Right kidney (tissue), 1 donor: ENCODE measurements around the gene ZNFX1.

Source experiments
- DNase-seq: peaks from one replicate; pipeline ENCODE4 v3.0.0-alpha.2; 2016

ZNFX1 gene

DNA sequence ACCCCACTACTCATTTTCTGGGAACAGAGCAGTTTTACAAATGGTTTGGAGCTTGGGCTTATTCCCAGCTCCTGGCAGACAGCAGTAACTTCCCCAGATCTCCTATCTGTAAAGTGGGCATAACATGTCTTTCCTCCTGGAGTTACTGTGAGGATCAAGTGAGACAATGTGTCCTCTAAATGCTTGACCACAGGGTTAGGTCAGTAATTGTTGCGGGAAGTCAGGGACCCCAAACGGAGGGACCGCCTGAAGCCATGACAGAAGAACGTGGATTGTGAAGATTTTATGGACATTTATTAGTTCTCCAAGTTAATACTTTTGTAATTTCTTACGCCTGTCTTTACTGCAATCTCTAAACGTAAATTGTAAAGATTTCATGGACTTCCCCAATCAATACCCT, 15.3 kb upstream of the ZNFX1 start:
- no peak for DNase-seq

DNA sequence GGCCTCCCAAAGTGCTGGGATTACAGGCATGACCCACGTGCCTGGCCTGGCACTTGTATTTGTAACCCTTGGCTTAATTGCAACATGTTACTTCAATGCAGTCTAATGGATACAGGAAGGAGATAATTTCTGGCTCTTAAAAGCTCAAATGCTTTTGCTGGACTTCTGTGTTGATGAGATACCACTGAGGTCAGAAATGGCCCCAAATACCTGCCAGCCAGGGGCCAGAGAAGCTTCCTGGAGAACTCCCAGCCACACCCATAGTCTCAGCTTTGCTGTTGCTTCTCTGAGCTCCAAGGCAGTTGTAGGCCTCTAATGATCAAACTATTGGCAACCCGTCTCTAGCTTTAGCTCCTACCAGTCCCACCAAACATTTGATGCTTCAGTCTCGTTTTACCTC, 14.2 kb upstream of the ZNFX1 start:
- no peak for DNase-seq

DNA sequence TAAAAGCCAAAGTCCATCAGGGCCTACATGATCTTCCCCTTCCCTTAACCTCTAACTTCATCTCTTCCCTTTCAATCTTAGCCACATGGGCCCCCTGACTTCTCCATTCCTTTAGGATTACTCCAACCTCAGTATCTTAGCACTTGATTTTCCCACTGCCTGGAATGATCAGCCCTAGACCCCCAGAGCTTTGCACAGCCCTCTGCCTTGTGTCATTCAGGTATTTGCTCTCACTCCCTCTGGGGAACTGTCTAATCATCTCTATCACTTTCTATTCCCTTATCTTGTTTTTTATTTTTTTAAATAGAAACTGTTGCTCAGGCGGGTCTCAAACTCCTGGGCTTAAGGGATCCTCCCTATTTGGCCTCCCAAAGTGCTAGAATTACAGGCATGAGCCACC, 13.3 kb upstream of the ZNFX1 start:
- DNase-seq, result no peak

DNA sequence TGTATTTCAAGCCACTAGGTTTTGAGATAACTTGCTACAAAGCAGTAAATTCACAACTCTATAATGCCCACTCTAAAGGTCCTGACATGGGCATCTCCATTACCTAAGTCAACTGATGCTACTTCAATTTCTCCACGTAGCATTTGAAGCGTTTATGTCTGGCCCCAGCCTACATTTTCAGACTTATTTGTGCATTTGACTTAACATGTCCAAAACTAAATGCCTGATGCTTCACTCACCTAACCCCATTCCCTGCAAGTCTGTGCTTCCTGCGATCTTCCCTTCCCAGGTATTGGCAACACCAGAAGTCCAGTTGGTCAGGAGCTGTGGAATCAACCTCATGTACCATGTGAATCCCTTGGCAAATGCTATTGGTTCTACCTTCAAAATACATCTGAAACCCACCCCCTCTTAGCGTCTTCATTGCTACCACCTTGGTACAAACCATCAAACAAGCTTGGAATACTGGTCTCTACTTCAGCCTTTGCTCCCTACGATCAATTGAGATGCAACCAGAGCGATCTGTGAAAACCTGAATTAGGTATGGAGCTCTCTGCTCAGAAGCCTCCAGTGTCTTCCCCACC, 12.8 kb upstream of the ZNFX1 start:
- no peak for DNase-seq

DNA sequence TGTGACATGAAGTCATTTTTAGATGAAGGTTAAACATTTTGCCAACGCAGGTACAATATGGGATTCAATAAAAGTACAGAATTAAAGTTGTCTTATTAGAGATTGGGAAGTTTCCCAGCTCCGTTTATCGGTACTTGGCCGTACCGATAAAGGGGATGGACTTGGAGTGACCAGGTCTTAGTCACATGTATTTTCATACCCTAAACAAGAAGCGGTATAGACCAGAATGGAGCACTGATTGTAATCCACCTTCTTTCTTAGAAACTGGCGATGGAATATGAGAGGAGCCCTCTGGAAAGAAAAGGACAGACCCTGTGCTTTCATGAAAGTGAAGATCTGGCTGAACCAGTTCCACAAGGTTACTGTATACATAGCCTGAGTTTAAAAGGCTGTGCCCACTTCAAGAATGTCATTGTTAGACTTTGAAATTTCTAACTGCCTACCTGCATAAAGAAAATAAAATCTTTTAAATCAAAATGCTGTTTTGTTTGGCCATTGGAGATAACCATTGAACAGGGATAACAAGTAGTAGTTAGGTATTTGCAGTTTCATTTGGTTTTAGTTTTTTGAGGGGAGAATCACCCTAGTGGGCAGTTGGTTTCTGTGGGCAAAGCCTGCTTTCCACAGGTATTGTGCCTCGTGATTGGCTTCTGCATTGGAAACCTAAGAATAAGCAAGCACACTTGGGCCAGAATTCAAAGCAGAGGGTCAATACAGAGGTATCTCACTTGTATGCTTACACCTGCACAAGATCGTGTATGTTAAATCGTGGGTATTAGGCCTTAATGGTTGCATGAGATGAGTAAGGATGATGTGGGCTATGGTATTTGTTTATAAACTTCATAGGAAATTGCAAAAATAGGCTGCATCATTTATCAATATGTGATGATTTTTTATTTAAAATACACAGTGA, 11.2 kb upstream of the ZNFX1 start:
- DNase-seq, result no peak

DNA sequence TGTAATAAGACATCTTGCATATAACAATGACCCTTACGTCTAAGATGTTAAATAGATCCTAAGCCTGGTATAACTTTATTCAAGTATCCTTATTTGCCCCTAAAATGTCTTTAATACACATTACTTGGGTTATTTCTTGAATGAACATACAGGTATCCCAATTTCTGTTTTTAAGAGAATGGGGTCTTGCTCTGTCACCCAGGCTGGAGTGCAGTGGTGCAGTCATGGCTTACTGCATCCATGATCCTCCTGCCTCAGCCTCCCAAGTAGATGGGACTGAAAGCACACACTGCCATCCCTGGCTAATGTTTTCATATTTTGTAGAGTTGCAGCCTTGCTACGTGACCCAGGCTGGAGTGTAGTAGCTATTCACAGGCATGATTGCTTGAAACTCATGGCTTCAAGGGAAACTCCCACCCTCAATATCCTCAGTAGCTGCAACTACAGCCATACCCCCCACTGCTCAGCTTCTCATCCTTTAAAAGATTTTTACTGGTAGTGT, 10.4 kb upstream of the ZNFX1 start:
- DNase-seq, result no peak

DNA sequence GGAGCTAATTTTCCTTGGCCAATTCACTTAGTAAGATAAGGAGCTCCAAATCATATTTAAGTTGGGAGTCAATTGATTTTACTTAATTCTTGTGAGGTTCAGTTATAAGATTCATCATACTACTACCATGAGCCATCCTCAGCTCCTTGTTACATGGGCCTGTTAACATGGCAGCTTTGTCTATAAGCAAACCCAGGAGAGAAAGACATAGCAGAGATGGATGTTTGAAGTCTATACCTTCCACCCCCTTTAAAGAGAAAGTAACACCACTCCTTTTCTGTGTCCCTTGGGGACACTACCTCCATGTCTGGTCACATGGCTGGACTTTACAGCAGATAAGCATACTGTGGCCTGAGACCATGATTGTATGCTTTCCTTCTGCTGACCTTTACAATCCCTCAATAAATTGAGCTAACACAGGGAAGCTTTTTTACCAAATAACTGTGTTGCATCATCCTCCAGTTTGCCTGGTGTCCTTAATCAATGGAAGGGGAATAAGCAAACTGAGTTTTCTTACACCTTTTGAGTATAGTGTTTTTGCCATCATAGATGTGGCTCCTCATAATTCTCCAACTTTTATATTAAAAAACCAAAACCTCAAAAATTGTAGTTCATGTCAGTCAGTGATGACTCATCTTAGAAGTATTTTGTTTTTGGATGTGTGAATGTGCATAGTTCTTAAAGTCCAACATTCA, 9.8 kb upstream of the ZNFX1 start:
- DNase-seq, result no peak

DNA sequence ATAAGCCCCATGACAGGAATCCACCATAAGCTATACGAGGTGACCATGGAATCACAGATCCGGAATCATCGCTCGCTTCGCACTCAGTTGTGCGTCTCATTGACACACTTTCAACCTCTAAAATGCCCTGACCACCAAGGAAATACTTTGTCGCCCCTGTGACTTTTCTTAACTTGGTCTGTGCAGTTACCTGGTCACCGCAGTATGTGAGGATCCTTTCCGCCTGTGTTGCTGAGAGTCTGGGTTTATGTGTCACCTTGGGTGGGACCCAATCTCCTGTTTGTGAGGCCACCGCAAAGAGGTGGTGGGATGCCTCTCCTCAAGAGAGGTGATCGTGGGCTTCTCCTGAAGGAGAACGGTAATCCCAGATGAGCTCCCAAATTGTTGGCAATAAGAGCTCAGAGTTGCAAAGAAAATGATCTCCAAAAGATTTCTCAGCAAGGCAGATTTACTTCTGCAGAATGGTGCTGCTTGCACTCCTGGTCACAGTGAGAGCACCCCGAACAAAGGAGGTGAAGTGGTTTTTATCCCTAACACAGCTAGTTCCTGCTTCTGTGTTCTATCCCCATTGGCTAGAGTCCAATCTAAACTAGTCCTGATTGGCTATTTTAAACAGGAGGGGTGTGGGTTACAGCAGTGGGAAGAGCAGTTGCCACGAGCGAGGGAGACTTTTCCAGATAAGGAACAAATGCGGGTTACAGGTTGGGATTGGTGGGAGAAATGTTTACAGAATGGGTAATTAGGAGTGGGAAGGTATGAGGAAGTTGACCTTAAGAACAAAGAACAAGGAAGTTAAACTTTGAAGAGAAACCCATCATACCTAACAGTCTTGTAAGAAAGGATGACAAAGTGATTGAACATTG, 9.1 kb upstream of the ZNFX1 start:
- no peak for DNase-seq

DNA sequence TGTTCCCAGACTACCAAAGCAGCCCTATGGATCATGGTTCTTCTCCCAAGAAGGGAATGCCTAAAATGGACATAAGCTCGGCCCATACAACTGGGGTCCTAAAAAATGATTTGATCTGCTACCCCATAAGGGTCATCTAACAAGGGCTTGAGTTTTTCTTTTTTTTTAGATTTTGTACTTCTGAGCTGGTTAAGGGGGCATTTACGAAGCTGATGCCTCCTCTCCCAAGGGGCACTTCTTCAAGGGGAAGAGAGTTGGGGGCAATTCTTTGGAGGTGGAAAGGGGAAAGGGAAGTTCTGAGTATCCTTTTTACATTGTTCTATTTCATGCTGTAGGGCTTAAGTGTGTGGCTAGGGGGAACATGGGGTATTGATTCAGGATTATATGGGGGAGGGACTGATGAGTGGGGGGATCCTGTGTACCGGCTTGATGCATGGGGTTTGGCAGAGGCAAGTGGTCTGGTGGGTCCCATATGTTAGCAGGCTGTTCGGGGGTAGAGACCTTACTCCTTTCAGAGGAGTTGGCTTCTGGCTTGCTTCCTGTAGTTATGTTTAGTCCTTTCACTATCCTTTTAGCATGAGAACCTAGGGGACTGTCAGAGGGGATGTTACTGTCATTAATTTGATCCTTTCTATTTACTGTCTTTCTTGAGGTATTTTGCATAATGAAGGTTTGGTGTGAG, 8.1 kb upstream of the ZNFX1 start:
- no peak for DNase-seq

DNA sequence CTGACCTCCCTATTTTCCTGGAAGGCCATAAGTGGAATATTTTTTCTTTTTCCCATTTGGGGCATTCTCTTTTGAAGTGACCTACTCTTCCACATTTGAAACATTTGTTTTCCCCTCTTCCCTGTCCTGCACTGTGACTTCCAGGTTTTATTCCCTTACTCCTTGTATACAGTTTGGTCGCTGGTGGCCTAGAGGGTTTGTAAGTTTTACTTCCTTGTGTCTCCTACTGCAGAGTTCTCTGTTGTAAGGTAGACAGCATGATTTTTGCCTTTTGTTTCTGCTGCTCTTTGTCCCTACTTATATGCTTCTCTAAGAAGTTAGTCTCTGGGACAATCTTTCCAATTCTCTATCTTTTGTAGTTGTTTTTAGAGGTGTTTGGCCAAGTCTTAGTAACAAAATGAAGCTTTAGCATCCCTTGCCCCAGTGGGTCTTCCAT, 7.4 kb upstream of the ZNFX1 start:
- DNase-seq, result no peak

DNA sequence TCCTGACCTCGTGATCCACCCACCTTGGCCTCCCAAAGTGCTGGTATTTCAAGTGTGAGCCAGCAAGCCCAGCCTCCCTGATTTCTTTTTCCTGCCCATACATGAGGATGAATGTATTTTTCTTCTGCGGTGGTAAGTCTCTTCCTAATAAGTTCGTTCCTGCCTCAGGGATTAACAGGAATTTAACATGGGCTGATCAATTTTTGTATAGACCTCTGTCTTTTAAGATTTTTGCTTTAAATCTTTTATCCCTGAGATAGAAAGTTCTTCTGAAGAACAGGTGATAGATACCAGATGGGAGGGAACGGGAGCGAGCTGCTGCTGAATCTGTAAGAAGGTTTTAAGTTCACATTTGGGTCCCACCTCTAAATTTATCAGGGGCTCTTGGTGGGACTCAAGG, 7.0 kb upstream of the ZNFX1 start:
- DNase-seq, result no peak

DNA sequence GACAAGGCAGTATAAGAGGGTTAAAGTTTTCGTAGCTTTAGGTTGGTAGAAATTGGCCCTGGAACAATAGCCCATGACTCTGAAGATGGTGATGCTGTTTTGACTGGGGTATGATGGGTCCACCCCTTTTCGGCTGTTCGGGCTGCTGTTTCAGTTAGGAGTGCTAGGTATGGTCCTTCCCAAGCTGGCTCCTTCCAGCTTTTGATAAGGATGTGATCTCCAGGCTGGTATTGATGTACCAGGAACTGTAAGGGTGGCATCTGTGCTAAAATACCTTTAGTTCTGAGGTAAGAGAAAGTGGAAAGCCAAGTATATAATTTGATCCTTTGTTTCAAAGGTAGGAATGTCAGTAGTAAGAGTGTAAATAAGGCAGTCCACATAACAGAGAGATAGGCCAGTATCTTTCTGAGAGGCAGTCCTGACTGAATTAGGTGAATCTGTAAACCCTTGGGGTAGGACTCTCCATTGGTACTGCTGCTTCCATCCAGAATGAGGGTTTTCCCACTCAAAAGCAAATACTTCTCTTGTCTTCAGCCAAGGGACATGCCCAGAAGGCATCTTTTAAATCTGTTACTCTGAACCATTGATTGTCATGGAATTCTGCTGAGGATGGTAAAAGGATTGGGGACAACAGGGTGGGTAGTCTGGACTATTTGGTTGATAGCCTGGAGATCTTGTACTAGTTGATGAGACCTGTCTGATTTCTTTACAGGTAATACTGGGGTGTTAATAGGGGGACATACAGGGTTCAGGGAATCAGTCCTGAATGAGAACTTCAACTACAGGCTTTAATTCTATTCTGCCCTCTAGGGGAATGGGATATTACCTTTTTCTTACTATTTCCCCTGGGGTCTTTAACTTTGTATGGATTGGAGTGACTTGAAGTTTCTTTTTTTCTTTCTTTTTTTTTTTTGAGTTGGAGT, 6.1 kb upstream of the ZNFX1 start:
- no peak for DNase-seq

DNA sequence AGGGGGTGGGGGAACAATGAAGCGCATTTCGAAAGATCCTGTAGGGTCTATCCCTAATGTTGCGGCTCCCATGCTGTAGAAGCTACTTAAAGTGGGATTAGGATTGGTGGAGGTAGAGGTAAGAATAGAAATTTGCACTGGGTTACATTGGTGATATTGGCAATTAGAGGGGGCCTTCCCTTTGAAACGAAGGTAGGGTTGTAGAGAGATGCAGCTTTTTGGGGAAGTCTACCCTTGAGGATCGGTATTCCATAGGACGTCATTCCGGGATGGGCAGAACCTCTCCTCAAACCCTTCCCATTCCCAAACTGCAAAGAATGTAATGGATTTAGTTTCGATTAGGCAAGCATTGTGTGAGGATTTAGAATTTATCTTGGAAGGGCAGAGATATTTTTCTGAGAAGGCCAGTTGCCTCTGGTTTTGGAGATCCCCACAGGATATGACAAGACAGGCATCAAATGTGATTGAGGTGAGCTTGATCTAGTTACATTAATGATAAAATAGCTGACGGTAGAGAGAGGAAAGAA, 5.4 kb upstream of the ZNFX1 start:
- no peak for DNase-seq

DNA sequence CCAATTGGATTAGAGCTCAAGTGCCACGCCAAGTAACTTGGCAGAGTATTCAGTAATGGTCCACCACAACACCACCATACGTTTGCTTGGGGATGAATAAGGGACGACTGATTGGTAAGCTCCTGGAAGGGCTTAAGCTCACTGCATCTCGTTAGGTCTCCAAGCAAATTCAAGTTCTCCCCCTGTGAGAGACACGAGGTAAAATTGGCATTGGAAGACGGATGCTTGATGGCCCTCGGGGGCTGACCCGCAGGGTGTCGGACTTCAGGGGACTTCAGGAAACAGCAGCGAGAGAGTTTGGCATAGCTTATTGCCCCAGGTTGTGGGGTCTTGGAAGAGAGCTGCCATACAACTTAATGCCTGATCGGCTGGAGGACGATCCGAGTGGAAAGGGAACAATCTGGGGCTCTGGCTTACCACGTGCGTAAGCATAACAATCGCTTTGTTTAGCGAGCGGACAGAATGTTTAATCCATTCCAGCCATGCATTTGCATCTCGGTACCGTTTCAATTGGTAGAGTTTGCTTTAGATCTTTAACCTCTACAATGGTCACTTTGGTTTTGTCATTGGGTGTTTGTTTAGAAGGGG, 4.8 kb upstream of the ZNFX1 start:
- DNase-seq, result no peak

DNA sequence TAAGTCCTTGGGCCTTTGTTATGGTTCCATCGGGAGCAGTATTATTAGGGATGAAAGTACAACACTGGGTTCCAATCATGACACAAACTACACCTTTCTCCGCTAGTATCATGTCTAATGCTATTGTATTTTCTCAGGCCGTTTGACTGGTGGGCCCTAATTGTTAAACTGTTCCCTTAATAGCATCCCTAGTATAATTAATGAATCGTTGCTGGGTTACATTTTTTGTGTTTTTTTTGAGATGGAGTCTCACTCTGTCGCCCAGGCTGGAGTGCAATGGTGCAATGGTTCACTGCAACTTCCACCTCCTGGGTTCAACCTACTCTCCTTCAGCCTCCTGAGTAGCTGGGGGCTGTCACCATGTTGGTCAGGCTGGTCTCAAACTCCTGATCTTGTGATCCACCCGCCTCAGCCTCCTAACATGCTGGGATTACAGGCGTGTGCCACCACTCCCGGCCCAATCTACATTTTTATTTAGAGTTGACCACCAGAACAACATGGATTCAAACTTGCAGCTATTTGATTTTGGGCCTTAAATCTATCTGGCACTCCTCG, 4.1 kb upstream of the ZNFX1 start:
- DNase-seq, result no peak

DNA sequence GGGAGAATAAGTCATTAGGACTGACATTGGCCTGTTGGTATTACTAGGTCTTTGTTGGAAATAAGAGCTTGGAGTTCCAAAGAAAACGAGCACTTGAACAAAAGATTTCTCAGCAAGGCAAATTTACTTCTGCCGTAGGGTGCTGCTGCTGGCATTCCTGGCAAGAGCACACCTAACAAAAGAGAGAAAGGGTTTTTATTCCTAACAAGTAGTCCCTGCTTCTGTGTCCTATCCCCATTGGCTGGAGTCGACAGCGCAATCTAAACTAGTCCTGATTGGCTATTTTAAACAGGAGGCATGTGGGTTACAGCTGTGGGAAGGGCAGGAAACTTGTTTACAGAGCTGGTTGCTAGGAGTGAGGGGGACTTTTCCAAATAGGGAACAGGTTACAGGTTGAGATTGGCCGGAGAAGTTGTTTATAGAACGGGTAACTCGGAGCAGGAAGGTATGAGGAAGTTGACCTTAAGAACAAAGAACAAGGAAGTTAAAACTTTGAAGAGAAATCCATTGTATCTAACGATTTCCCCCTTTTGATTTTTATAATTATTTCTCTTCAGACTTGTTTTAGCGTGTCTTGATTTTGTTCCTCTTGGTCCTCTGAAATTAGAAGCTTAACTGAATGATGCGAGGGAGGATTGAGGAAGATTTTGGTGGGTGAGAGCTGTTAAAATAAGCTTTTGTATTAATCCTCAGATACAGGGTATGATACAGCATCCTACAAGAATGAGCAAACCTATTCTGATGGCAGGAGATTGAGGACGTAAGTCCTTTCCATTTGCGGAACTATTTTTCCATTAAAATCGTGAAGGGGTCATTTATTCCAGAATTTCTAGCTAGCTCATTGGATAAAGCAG, 3.4 kb upstream of the ZNFX1 start:
- DNase-seq, result no peak

DNA sequence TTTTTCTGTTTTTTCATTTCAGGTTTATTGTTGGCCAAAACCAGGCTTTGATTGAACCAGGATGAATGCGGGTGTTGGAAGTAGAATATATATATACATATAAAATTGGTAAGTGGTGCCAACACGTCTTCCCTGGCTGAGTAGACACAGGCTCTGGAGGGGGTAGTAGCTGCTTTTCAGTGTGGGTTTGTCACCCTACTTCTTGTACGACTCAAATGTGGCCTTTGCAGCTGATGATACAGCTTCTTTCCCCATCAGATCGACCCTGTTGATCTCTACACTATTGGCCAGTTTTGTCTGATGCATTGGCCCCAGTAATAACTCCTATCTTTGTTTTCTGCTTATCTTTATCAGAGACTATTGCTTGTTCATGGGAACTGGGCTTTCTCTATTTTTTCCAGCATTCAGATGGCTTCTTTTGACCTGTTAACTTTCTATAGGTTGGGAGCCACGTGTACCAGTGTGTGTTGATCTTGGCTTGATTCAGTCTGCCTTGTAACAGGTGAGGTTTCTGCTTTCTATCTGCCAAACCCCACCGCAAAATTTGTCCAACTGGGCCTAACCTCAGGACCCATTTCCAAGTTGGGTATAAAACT, 2.7 kb upstream of the ZNFX1 start:
- no peak for DNase-seq
